Gastroesophageal sphincter (tissue), 4 donors: ENCODE measurements around the gene TIPRL. TPM values are rescaled to one million over a fixed set of nuclear protein-coding genes. Genes with fewer than 3 reads are reported as not detected.
A peak's percentile ranks its signal among the peaks of the same experiment; 100 is the strongest.
"Not testable (repeated sequence)": the region's sequence is repeated elsewhere in the genome, so short reads cannot be mapped to it uniquely, and the experiment has no call there.

Experiments
- ATAC-seq: fragments of 150-250 bp; one replicate; pipeline ENCODE4 v1.9.1; 2016; ENCODE audit warnings: mild to moderate bottlenecking, moderate library complexity
- H3K27ac ChIP-seq, 4 donors: fragments of 200-600 bp; sonication (generic) in 3 of 4; 1 replicate in 3 of 4; 2 replicates in 1 of 4; pipeline ENCODE4 v1.5.1; 2016 to 2019
- H3K27me3 ChIP-seq: fragments of 200-600 bp; sonication (generic); one replicate; pipeline ENCODE4 v1.5.1; 2019
- H3K36me3 ChIP-seq, 2 donors: fragments of 200-600 bp; sonication (generic); one replicate each; pipeline ENCODE4 v1.5.1; 2019; ENCODE audit warnings: control low read depth in 1 of 2
- H3K4me1 ChIP-seq, 3 donors: fragments of 200-600 bp; sonication (generic); 1 replicate in 2 of 3; 2 replicates in 1 of 3; pipeline ENCODE4 v1.5.1; 2016 to 2019; ENCODE audit warnings: control low read depth in 2 of 3
- H3K4me3 ChIP-seq, 2 donors: fragments of 200-600 bp; sonication (generic); one replicate each; pipeline ENCODE4 v1.5.1; 2019; ENCODE audit warnings: mild to moderate bottlenecking in 1 of 2, moderate library complexity in 1 of 2
- H3K9me3 ChIP-seq, 3 donors: fragments of 200-600 bp; sonication (generic); one replicate each; pipeline ENCODE4 v1.5.1; 2017 to 2019; ENCODE audit warnings: control low read depth in 2 of 3
- EP300 ChIP-seq: sonication (generic); formaldehyde crosslinking; IDR thresholded peaks from one replicate; pipeline ENCODE4 v1.6.1; 2017; ENCODE audit warnings: antibody characterized with exemption, mild to moderate bottlenecking
- POLR2A ChIP-seq, 2 donors: fragments of 450-650 bp; IDR thresholded peaks; one replicate each; pipeline ENCODE4 v1.6.1; 2017; ENCODE audit warnings: antibody characterized with exemption in 2 of 2, mild to moderate bottlenecking in 2 of 2, moderate library complexity in 1 of 2
- POLR2AphosphoS5 ChIP-seq: sonication (generic); formaldehyde crosslinking; IDR thresholded peaks from one replicate; pipeline ENCODE4 v1.6.1; 2017; ENCODE audit warnings: antibody characterized with exemption
- WGBS, 2 donors: methylation state at CpG; one replicate each; pipeline ENCODE4 v1.1.5; 2018; ENCODE audit warnings: low coverage in 1 of 2; 5-methylcytosine and 5-hydroxymethylcytosine counted together
- total RNA-seq, 4 donors: library from RNA; depleted of rRNA; stranded (reverse); fragments of >200 nt; gene quantifications; one replicate each; pipeline ENCODE4 v1.1.0, GENCODE V29; 2016
- TF ChIP-seq, protein P1 (sequence below), 4 experiments: fragments of 200-600 bp in 2 of 4; fragments of 450-650 bp in 2 of 4; sonication (generic) in 1 of 4; IDR thresholded peaks; one replicate each; pipeline ENCODE4 v1.5.1; 2017 to 2019; ENCODE audit warnings: antibody characterized with exemption in 4 of 4, mild to moderate bottlenecking in 2 of 4, moderate library complexity in 2 of 4

Gene TIPRL
- total RNA-seq, 4 donors from 2014 or later, result 16.7 to 34.9 (median 23.5) TPM

GRCh38 chr1:168199056-168199455 is 20.3 kb downstream of the TIPRL start:
- H3K27ac ChIP-seq, result no peak overlapping the region
- 40 to 63% methylated on average over 2 to 3 of the region's 3 CpGs for WGBS, 2 donors
- H3K4me1 ChIP-seq, result no peaks in the 10 kb centered on the region
- H3K9me3 ChIP-seq, result no peaks in the 10 kb centered on the region
- no peaks in the 10 kb centered on the region for H3K27me3 ChIP-seq
- no peak overlapping the region for H3K4me3 ChIP-seq
- no peak for ATAC-seq
- TF ChIP-seq POLR2A (IDR thresholded peaks at IDR 0.05) (no peak), EP300 (no peak), POLR2AphosphoS5 (no peak)
- TF ChIP-seq, protein P1, sequence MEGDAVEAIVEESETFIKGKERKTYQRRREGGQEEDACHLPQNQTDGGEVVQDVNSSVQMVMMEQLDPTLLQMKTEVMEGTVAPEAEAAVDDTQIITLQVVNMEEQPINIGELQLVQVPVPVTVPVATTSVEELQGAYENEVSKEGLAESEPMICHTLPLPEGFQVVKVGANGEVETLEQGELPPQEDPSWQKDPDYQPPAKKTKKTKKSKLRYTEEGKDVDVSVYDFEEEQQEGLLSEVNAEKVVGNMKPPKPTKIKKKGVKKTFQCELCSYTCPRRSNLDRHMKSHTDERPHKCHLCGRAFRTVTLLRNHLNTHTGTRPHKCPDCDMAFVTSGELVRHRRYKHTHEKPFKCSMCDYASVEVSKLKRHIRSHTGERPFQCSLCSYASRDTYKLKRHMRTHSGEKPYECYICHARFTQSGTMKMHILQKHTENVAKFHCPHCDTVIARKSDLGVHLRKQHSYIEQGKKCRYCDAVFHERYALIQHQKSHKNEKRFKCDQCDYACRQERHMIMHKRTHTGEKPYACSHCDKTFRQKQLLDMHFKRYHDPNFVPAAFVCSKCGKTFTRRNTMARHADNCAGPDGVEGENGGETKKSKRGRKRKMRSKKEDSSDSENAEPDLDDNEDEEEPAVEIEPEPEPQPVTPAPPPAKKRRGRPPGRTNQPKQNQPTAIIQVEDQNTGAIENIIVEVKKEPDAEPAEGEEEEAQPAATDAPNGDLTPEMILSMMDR (IDR thresholded peaks at IDR 0.05), result no peak
- H3K36me3 ChIP-seq, result peaks cover 0 to 81% of the 10 kb centered on the region in 2 donors

DNA sequence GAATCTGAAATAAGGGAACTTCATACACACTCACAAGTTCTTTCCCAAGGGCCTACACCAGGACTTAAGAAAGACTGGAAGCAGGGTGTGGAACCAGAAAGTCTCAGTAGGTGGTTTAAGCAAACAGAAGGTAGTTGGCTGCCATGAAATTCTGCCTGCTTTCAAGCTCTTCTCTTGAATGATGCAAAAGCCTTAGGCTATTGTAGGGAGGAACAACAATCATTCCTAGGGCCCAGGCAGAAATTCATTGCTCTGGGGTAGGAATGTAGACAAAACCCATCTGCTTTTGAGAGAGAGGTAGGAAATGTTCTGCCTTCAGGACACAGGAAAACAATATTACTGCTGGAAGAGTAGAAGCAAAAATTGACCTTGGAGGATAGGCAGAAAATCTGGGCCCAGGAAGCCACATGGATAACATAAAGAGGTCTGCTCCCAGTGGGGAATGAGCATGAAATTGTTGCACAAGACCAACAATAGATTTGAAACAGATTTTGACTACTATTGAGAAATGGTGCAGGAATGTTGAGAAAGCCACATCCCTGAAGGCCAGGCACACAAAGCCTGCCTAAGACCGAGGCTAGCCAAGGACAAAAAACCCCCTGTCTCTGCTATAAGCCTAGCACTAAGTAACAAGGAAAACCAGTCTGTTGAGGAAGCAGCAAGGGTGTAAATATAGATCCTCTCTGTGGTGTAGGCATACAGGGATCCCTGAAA is 24.3 kb downstream of the TIPRL start:
- TF ChIP-seq POLR2AphosphoS5 (peak; percentile 17), POLR2A (IDR thresholded peaks at IDR 0.05) (no peak), EP300 (no peak)
- TF ChIP-seq, protein P1 (IDR thresholded peaks at IDR 0.05), result no peak
- peak; percentile 92 for ATAC-seq
- H3K9me3 ChIP-seq, result no peaks in the 10 kb centered on the region
- H3K27ac ChIP-seq, result peak overlapping the region in 1 of 4 donors; percentile 13
- no peak overlapping the region for H3K4me3 ChIP-seq
- WGBS, 2 donors, result 60 to 83% methylated on average over 1 of the region's 1 CpG
- H3K27me3 ChIP-seq, result no peaks in the 10 kb centered on the region
- H3K4me1 ChIP-seq, result no peaks in the 10 kb centered on the region
- H3K36me3 ChIP-seq, result peaks cover 0 to 44% of the 10 kb centered on the region in 2 donors

DNA sequence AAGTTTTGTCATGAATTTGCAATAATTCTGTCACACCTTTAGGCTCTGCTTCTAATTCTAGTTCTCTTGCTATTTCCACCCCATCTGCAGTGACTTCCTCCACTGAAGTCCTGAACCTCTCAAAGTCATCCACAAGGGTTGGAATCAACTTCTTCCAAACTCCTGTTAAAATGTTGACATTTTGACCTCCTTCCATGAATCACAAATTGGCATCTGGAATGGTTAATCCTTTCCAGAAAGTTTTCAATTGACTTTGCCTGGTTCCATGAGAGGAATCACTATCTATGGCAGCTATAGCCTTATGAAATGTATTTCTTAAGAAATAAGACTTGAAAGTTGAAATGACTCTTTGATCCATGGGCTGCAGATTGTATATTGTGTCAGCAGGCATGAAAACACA is 27.3 kb downstream of the TIPRL start:
- Histone ChIP-seq H3K9me3 (peaks cover 0 to 5% (median 0%) of the 10 kb centered on the region in 3 donors), H3K27me3 (no peaks in the 10 kb centered on the region), H3K27ac (no peak overlapping the region), H3K4me3 (no peak overlapping the region), H3K36me3 (peaks cover 0 to 20% of the 10 kb centered on the region in 2 donors), H3K4me1 (no peaks in the 10 kb centered on the region)
- no peak for ATAC-seq
- TF ChIP-seq EP300, result no peak
- TF ChIP-seq, protein P1 (IDR thresholded peaks at IDR 0.05), result no peak
- TF ChIP-seq POLR2AphosphoS5, result no peak
- TF ChIP-seq POLR2A (IDR thresholded peaks at IDR 0.05), result no peak

DNA sequence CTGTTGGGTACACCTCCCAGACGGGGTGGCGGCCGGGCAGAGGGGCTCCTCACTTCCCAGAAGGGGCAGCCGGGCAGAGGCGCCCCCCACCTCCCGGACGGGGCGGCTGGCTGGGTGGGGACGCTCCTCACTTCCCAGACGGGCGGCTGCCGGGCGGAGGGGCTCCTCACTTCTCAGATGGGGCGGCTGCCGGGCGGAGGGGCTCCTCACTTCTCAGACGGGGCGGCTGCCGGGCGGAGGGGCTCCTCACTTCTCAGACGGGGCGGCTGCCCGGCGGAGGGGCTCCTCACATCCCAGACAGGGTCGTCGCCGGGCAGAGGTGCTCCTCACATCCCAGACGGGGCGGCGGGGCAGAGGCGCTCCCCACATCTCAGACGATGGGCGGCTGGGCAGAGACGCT is 28.9 kb downstream of the TIPRL start:
- ATAC-seq, H3K27me3 ChIP-seq, H3K4me1 ChIP-seq, H3K4me3 ChIP-seq, H3K27ac ChIP-seq, H3K36me3 ChIP-seq: not testable (repeated sequence)
- peaks cover 0 to 16% (median 3%) of the 10 kb centered on the region in 3 donors for H3K9me3 ChIP-seq
- no CpG with 5 or more reads among the region's 34 CpGs for WGBS, 2 donors

DNA sequence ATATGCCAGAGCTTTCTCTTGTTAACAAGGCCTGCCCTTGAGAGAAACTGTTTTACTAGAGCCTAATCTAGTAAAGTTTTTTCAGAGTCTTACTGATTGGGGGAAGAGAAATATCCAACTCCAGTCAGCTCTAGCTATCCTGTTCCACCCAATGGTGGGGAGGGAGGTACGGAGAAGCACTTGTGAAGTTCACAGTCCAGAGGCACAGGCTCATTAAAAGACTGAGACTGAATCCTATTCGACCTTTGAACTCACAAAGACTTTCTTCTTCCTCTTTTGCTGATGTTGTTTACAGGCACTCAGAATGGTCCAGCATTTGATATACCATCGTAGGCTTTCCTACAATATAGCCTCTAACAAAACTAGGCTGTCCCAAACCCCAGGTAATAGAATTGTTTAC is 31.6 kb downstream of the TIPRL start:
- H3K36me3 ChIP-seq, result no peaks in the 10 kb centered on the region
- 83 to 100% methylated on average over 2 of the region's 3 CpGs for WGBS, 2 donors
- peaks cover 0 to 25% (median 3%) of the 10 kb centered on the region in 3 donors for H3K9me3 ChIP-seq
- TF ChIP-seq POLR2AphosphoS5, result no peak
- no peak for TF ChIP-seq EP300
- TF ChIP-seq POLR2A (IDR thresholded peaks at IDR 0.05), result no peak
- TF ChIP-seq, protein P1 (IDR thresholded peaks at IDR 0.05), result no peak
- no peaks in the 10 kb centered on the region for H3K27me3 ChIP-seq
- no peaks in the 10 kb centered on the region for H3K4me1 ChIP-seq
- H3K27ac ChIP-seq, result no peak overlapping the region
- ATAC-seq, result no peak
- H3K4me3 ChIP-seq, result no peak overlapping the region
